Fibroblast of mammary gland (primary cell): ENCODE measurements around the gene CCDC34.

Source experiments
- DNase-seq: peaks from one replicate; pipeline ENCODE4 v3.0.0-alpha.2; 2010; ENCODE audit warnings: low read depth
- H3K4me3 ChIP-seq: 2 replicates; pipeline ENCODE4 v1.5.1; 2011; ENCODE audit warnings: low read depth, mild to moderate bottlenecking, low read length, moderate library complexity; ENCODE audit not compliant: control insufficient read depth
- TF ChIP-seq, protein P1 (sequence below): conservative IDR thresholded peaks from 2 replicates; pipeline ENCODE4 v1.5.1; 2011; ENCODE audit warnings: low read depth, low read length, inconsistent platforms; ENCODE audit not compliant: control insufficient read depth, insufficient read depth

CCDC34 gene

DNA sequence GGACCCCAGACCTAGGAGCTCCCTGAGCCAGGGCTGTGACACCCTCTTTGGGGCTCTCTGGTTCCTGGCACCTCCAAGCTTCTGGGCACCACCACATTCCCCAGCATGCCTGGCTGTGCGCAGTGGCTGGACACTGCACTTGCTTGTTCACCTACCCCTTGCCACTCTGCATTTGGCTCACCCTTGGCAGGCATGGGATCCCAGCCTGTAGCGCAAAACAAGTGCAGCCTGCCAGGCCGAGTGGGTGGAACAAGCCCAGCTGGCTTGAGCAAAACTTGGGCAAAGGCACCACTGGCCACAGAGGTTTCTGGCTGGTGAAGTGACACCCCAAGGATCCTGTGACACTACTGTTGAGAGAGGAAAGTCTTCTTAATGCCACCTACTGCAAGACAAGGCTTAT lies 57.3 kb downstream of the CCDC34 start:
- DNase-seq, result no peak
- no peak overlapping the region for H3K4me3 ChIP-seq
- TF ChIP-seq, protein P1, sequence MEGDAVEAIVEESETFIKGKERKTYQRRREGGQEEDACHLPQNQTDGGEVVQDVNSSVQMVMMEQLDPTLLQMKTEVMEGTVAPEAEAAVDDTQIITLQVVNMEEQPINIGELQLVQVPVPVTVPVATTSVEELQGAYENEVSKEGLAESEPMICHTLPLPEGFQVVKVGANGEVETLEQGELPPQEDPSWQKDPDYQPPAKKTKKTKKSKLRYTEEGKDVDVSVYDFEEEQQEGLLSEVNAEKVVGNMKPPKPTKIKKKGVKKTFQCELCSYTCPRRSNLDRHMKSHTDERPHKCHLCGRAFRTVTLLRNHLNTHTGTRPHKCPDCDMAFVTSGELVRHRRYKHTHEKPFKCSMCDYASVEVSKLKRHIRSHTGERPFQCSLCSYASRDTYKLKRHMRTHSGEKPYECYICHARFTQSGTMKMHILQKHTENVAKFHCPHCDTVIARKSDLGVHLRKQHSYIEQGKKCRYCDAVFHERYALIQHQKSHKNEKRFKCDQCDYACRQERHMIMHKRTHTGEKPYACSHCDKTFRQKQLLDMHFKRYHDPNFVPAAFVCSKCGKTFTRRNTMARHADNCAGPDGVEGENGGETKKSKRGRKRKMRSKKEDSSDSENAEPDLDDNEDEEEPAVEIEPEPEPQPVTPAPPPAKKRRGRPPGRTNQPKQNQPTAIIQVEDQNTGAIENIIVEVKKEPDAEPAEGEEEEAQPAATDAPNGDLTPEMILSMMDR, result no peak

DNA sequence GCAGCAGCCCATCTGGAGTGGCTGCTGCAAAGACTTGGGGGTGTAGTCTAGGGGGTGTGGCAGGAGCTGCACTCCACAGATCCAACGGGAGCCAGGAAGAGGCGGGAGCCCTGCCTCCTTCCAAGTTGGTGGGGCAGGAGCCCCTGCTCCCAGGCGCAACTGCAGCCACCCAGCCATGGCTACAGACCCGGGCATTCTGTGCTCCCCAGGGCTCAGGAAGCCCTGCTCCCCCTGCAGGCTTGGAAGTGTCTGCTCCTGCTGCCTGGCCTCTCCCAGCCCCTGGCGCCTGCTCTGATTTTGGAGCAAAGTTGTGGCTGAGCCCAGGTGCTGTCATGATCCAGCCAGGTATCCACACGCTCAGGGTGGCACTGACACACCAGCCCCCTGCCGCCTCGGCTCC lies 58.5 kb downstream of the CCDC34 start:
- TF ChIP-seq, protein P1, result no peak
- DNase-seq, result no peak
- H3K4me3 ChIP-seq, result no peak overlapping the region

DNA sequence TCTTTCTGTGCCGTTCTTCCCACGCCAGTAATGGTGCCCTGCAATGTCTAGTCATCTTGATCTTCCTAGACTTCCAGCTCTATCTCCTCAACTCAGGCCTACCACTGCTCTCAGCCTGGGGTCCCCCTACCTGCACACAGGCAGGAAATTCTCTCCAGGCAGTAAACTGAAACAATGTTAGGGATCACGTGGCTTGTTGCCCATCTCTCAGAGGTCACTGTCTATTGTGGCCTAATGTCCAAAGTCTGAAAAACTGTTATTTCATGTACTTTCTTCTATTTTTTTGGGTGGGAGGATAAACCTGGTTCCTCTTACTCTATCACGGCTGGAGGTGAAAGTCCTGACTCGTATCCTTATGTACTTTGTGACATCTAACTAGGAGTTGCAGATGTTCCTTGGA lies 59.1 kb downstream of the CCDC34 start:
- H3K4me3 ChIP-seq, result no peak overlapping the region
- TF ChIP-seq, protein P1, result no peak
- no peak for DNase-seq

DNA sequence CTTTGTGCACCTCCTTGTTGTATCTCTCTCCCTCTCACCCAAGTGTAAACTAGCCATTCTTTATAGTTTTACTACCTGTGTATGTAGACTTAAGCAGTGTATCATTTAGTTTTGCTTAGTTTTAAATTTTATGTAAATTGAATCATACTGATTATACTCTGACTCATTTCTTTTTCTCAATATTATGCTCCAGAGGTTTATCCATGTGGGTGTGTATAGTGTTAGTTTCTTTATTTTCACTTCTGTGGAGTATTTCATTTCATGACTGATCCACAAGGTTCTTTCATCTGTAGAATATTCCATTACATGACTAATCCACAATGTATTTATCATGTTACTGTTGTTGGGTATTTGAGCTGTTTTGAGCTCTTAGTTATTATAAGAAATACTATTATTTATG lies 62.0 kb downstream of the CCDC34 start:
- TF ChIP-seq, protein P1, result no peak
- no peak for DNase-seq
- no peak overlapping the region for H3K4me3 ChIP-seq

DNA sequence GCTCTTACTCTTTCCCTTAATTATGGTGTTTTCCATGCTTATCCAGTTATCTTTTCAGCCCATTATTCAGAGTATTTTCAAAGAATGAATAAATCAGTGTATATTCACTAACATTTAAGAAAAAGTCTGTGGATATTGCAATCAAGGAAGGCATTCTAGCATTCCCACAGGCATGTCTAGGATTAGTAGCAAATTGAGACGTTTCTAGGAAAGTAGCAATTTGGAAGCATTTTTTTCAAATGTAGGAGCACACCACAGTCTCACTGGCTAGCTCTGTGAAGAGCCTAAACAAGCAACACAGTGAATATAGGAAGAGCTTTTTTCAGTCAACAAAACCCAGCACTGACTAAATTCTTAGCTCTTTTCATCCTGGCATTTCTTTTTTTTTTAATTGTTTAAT lies 65.4 kb downstream of the CCDC34 start:
- TF ChIP-seq, protein P1, result no peak
- no peak for DNase-seq
- no peak overlapping the region for H3K4me3 ChIP-seq

DNA sequence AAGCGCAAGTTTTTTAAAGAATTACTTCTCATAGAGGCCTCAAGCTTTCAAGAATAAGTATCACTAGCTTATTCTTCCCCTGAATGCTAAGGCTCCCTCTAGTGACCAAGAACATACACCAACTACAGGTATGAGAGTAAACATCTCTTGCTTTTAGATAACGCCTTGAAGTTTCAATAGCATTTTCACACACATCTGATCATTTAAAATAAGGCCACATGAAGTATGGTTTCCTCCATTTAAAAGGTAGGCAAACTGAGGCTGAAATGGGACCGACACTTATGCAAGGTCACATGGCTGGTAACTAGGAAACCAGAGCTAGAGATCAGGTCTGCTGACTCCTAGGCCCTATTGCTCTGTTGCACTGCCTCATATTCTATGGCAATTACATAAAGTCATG lies 66.5 kb downstream of the CCDC34 start:
- peak; percentile 75 for DNase-seq
- TF ChIP-seq, protein P1, result peak; percentile 87
- no peak overlapping the region for H3K4me3 ChIP-seq

DNA sequence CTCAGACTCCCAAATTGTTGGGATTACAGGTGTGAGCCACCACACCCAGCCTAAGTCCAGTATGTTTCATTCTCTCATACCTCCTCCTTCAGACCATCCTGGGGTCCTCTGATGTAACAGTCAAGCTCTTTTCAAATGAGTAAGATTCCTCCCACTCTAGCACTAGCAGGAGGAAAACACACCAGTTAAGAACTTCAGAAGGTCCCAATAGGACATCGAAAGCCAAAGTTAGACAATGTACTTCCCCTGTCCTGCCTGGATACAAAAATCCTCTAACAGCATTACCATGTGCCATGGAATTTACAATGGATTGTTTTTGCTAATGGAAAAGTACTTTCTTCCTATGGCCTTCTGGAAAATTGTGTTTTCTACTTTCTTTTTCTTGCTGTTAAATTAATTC lies 67.1 kb downstream of the CCDC34 start:
- no peak for DNase-seq
- TF ChIP-seq, protein P1, result no peak
- no peak overlapping the region for H3K4me3 ChIP-seq
